ENCODE data around the gene LARP4B.

- TF ChIP-seq, protein P1, sequence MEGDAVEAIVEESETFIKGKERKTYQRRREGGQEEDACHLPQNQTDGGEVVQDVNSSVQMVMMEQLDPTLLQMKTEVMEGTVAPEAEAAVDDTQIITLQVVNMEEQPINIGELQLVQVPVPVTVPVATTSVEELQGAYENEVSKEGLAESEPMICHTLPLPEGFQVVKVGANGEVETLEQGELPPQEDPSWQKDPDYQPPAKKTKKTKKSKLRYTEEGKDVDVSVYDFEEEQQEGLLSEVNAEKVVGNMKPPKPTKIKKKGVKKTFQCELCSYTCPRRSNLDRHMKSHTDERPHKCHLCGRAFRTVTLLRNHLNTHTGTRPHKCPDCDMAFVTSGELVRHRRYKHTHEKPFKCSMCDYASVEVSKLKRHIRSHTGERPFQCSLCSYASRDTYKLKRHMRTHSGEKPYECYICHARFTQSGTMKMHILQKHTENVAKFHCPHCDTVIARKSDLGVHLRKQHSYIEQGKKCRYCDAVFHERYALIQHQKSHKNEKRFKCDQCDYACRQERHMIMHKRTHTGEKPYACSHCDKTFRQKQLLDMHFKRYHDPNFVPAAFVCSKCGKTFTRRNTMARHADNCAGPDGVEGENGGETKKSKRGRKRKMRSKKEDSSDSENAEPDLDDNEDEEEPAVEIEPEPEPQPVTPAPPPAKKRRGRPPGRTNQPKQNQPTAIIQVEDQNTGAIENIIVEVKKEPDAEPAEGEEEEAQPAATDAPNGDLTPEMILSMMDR (IDR thresholded peaks at IDR 0.05), result no peak
- TF ChIP-seq EZH2 (IDR thresholded peaks at IDR 0.05; ENCODE audit: borderline replicate concordance, insufficient read depth, low read depth, low read length, poor library complexity, severe bottlenecking), result no peak
Observed at GRCh38 chr10:816091-816477, 115.4 kb downstream of the LARP4B start.

Measured in B cell (primary cell).